PC-9 (cell line): ENCODE measurements around the gene DIPK2A. TPM values are rescaled to one million over a fixed set of nuclear protein-coding genes. Genes with fewer than 3 reads are reported as not detected.

Experiments
- BruUV-seq: library from RNA; stranded (reverse); fragments of 400-500 nt; replicated peaks from 2 replicates; lab custom pipeline; 2021; lab: Mats Ljungman, UMichigan
- CTCF ChIA-PET: fragments of 300-600 bp; sonication (Branson Sonifier 250); formaldehyde crosslinking; loops from one replicate; lab custom pipeline; 2022; ENCODE audit warnings: antibody characterized with exemption; lab: Charles Lee
- POLR2A ChIA-PET: fragments of 300-600 bp; sonication (Branson Sonifier 250); formaldehyde crosslinking; loops from one replicate; lab custom pipeline; 2022; ENCODE audit warnings: antibody characterized with exemption; ENCODE audit not compliant: unreplicated experiment; lab: Charles Lee
- DNase-seq, 2 experiments: peaks; one replicate each; pipeline versions ENCODE4 v3.0.0 to v3.0.0-alpha.2; 2015 to 2022; ENCODE audit warnings: mixed read lengths in 1 of 2
- H2AFZ ChIP-seq: fragments of 200-600 bp; sonication (generic); 2 replicates; pipeline ENCODE4 v1.8.1; 2017; ENCODE audit warnings: antibody characterized with exemption
- H3F3A ChIP-seq: fragments of 200-600 bp; sonication (generic); 2 replicates; pipeline ENCODE4 v1.8.1; 2017; ENCODE audit warnings: antibody characterized with exemption, mild to moderate bottlenecking, low read depth; ENCODE audit not compliant: insufficient read depth
- H3K27ac ChIP-seq: fragments of 200-600 bp; sonication (generic); 2 replicates; pipeline ENCODE4 v1.6.1; 2016; ENCODE audit warnings: mixed run types
- H3K27me3 ChIP-seq: fragments of 200-600 bp; sonication (generic); 2 replicates; pipeline ENCODE4 v1.6.1; 2016; ENCODE audit warnings: low read depth, mixed run types; ENCODE audit not compliant: insufficient read depth
- H3K36me3 ChIP-seq: fragments of 200-600 bp; sonication (generic); 2 replicates; pipeline ENCODE4 v1.6.1; 2016; ENCODE audit warnings: low read depth, mixed run types
- H3K4me1 ChIP-seq: fragments of 200-600 bp; sonication (generic); replicated peaks from 2 replicates; pipeline ENCODE4 v1.6.1; 2016; ENCODE audit warnings: mixed run types; ENCODE audit not compliant: insufficient read depth
- H3K4me2 ChIP-seq: fragments of 200-600 bp; sonication (generic); 2 replicates; pipeline ENCODE4 v1.6.1; 2017; ENCODE audit warnings: mixed run types
- H3K4me3 ChIP-seq: fragments of 200-600 bp; sonication (generic); 2 replicates; pipeline ENCODE4 v1.6.1; 2016; ENCODE audit warnings: mixed run types
- H3K79me2 ChIP-seq: fragments of 200-600 bp; sonication (generic); 2 replicates; pipeline ENCODE4 v1.6.1; 2017; ENCODE audit warnings: low read depth, mixed run types
- H3K9me2 ChIP-seq: fragments of 200-600 bp; sonication (generic); 2 replicates; pipeline ENCODE4 v1.8.1; 2017; ENCODE audit warnings: mild to moderate bottlenecking; ENCODE audit not compliant: insufficient read depth
- H3K9me3 ChIP-seq: fragments of 200-600 bp; sonication (generic); 2 replicates; pipeline ENCODE4 v1.8.1; 2016; ENCODE audit warnings: low read depth; ENCODE audit not compliant: insufficient read depth
- H4K20me1 ChIP-seq: fragments of 200-600 bp; sonication (generic); 2 replicates; pipeline ENCODE4 v1.8.1; 2017; ENCODE audit not compliant: insufficient read depth
- CTCF ChIP-seq: fragments of 200-600 bp; sonication (generic); conservative IDR thresholded peaks from 2 replicates; pipeline ENCODE4 v1.6.1; 2017; ENCODE audit warnings: mixed run types, antibody characterized with exemption, mild to moderate bottlenecking, moderate library complexity
- EZH2 ChIP-seq: fragments of 200-600 bp; sonication (generic); IDR thresholded peaks from 2 replicates; pipeline ENCODE4 v1.8.0; 2017; ENCODE audit warnings: antibody characterized with exemption, low read depth
- intact Hi-C: fragments of 100-400 bp; cut with micrococcal nuclease; formaldehyde crosslinking; loops from one replicate; pipeline ENCODE4 v1.10.0; 2022; ENCODE audit not compliant: unreplicated experiment
- total RNA-seq: library from RNA; stranded (reverse); gene quantifications from 2 replicates; pipeline ENCODE4 v1.2.3, GENCODE V29; 2021

DIPK2A gene
- total RNA-seq, 1 experiment from 2014 or later, result 18.7 TPM

DNA sequence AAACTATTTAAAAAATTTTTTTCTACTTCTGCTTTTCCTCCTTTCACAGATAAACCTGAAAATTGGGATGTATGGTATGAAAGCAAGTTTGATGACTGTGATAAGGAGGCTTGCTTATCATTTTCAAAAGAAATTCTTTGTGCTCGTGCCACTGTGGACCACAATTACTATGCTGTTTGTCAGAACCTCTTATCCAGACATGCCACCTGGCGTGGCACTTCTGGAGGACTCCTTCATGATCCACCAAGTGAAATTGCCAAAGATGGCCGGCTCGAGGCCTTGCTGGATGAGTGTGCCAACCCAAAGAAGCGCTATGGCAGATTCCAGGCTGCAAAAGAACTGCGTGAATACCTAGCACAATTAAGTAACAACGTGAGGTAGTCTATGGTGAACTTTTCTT lies 17.8 kb downstream of the DIPK2A start:
- H3K4me3 ChIP-seq, result no peak overlapping the region
- H3F3A ChIP-seq, result no peaks in the 10 kb centered on the region
- no peak overlapping the region for H3K4me2 ChIP-seq
- TF ChIP-seq CTCF, result no peak
- no peak for TF ChIP-seq EZH2
- POLR2A ChIA-PET, result no interaction called here
- no peaks in the 10 kb centered on the region for H3K27me3 ChIP-seq
- H3K27ac ChIP-seq, result no peak overlapping the region
- H3K79me2 ChIP-seq, result no peaks in the 10 kb centered on the region; the same call in 1 of the 2 replicates
- no peaks in the 10 kb centered on the region for H3K9me3 ChIP-seq
- H3K4me1 ChIP-seq, result no peaks in the 10 kb centered on the region
- H3K36me3 ChIP-seq, result 0 out of 2 replicates have a peak, but pooled peaks cover 16% of the 10 kb centered on the region
- CTCF ChIA-PET, result no interaction called here
- no peak overlapping the region for H2AFZ ChIP-seq
- no peak for DNase-seq
- intact Hi-C loops, result no loop called here
- H4K20me1 ChIP-seq, result no peaks in the 10 kb centered on the region
- no TSS peak for BruUV-seq
- H3K9me2 ChIP-seq, result no peaks in the 10 kb centered on the region

GRCh38 chr3:143991713-143992112 lies 20.1 kb downstream of the DIPK2A start:
- CTCF ChIA-PET, result interaction anchor here (0.5 kb wide), 1 partner anchor 18 kb away, joined by 6 read pairs; no protein-coding TSS in a partner anchor
- Histone ChIP-seq H3K9me2 (no peaks in the 10 kb centered on the region), H2AFZ (no peak overlapping the region), H3K9me3 (no peaks in the 10 kb centered on the region), H3F3A (no peaks in the 10 kb centered on the region), H3K4me1 (no peaks in the 10 kb centered on the region), H3K79me2 (no peaks in the 10 kb centered on the region), H3K36me3 (0 out of 2 replicates have a peak, but pooled peaks cover 16% of the 10 kb centered on the region), H4K20me1 (no peaks in the 10 kb centered on the region), H3K4me2 (no peak overlapping the region), H3K27ac (no peak overlapping the region), H3K27me3 (no peaks in the 10 kb centered on the region), H3K4me3 (no peak overlapping the region)
- intact Hi-C loops, result no loop called here
- POLR2A ChIA-PET, result interaction anchor here (0.6 kb wide), 1 partner anchor 13 kb away, joined by 8 read pairs; no protein-coding TSS in a partner anchor
- no peak for DNase-seq
- TF ChIP-seq EZH2 (no peak), CTCF (no peak)
- no TSS peak for BruUV-seq

GRCh38 chr3:143998266-143998665 lies 26.6 kb downstream of the DIPK2A start:
- Histone ChIP-seq H2AFZ (no peak overlapping the region), H4K20me1 (no peaks in the 10 kb centered on the region), H3K9me2 (no peaks in the 10 kb centered on the region), H3K4me3 (no peak overlapping the region), H3K79me2 (no peaks in the 10 kb centered on the region), H3K4me1 (no peaks in the 10 kb centered on the region), H3K4me2 (no peak overlapping the region), H3F3A (no peaks in the 10 kb centered on the region), H3K9me3 (no peaks in the 10 kb centered on the region), H3K27me3 (no peaks in the 10 kb centered on the region), H3K36me3 (0 out of 2 replicates have a peak, but pooled peaks cover 4% of the 10 kb centered on the region), H3K27ac (no peak overlapping the region)
- DNase-seq, result no peak
- no TSS peak for BruUV-seq
- no peak for TF ChIP-seq EZH2
- intact Hi-C loops, result no loop called here
- ChIA-PET POLR2A (no interaction called here), CTCF (no interaction called here)

GRCh38 chr3:144003051-144003450 lies 31.4 kb downstream of the DIPK2A start:
- H3K4me2 ChIP-seq, result no peak overlapping the region
- ChIA-PET POLR2A (no interaction called here), CTCF (no interaction called here)

More at GRCh38 chr3:144003051-144003450, 31.4 kb downstream of the DIPK2A start:
- Histone ChIP-seq H3K4me1 (no peaks in the 10 kb centered on the region), H2AFZ (no peak overlapping the region), H3K27me3 (no peaks in the 10 kb centered on the region), H3K9me3 (no peaks in the 10 kb centered on the region), H3K36me3 (no peaks in the 10 kb centered on the region), H3K9me2 (no peaks in the 10 kb centered on the region), H4K20me1 (no peaks in the 10 kb centered on the region), H3F3A (no peaks in the 10 kb centered on the region), H3K27ac (no peak overlapping the region), H3K4me3 (no peak overlapping the region), H3K79me2 (no peaks in the 10 kb centered on the region)
- intact Hi-C loops, result no loop called here
- no TSS peak for BruUV-seq
- no peak for DNase-seq
- TF ChIP-seq EZH2, result no peak
- TF ChIP-seq CTCF, result no peak
